OCI-LY1 (cell line): ENCODE measurements around the gene TBL1X.

ENCODE experiments used
- EZH2 ChIP-seq: fragments of 200-600 bp; sonication (generic), shearing (Covaris generic); IDR thresholded peaks from 2 replicates; pipeline ENCODE4 v1.8.0; 2017; ENCODE audit warnings: borderline replicate concordance, mixed run types, mild to moderate bottlenecking, antibody characterized with exemption, low read length, moderate library complexity, mixed read lengths
- TF ChIP-seq, protein P1 (sequence below): fragments of 200-600 bp; sonication (generic), shearing (Covaris generic); IDR thresholded peaks from 2 replicates; pipeline ENCODE4 v1.5.1; 2017; ENCODE audit warnings: mild to moderate bottlenecking, antibody characterized with exemption, low read length, moderate library complexity, mixed read lengths

DNA sequence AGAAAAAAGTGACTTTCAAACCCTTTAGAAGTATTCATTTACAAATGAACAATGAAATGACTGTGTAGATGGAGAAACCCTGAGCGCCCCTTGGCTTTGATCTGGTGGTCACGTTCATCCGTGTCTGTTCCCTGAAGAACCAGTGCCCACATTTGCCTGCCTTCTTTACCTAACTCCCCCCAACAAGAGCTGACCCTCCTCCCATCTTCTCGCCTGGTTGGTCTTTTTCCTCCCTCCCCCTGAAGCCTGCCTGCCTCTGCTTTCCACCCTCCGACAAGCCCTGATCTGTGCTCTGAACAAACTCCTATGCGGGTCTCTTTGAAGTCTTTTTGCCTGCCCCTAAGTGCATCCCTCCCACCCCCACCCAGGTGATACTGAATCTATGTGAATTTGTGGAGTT is 18.5 kb downstream of the TBL1X start:
- TF ChIP-seq, protein P1, sequence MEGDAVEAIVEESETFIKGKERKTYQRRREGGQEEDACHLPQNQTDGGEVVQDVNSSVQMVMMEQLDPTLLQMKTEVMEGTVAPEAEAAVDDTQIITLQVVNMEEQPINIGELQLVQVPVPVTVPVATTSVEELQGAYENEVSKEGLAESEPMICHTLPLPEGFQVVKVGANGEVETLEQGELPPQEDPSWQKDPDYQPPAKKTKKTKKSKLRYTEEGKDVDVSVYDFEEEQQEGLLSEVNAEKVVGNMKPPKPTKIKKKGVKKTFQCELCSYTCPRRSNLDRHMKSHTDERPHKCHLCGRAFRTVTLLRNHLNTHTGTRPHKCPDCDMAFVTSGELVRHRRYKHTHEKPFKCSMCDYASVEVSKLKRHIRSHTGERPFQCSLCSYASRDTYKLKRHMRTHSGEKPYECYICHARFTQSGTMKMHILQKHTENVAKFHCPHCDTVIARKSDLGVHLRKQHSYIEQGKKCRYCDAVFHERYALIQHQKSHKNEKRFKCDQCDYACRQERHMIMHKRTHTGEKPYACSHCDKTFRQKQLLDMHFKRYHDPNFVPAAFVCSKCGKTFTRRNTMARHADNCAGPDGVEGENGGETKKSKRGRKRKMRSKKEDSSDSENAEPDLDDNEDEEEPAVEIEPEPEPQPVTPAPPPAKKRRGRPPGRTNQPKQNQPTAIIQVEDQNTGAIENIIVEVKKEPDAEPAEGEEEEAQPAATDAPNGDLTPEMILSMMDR, result no peak
- TF ChIP-seq EZH2, result no peak
